ENCODE data around the gene MCUR1. TPM values are rescaled to one million over a fixed set of nuclear protein-coding genes. Genes with fewer than 3 reads are reported as not detected.
"Not testable (repeated sequence)": the region's sequence is repeated elsewhere in the genome, so short reads cannot be mapped to it uniquely, and the experiment has no call there.

The MCUR1 gene
- total RNA-seq, 1 donor from 2014 or later, result 16.3 TPM

DNA sequence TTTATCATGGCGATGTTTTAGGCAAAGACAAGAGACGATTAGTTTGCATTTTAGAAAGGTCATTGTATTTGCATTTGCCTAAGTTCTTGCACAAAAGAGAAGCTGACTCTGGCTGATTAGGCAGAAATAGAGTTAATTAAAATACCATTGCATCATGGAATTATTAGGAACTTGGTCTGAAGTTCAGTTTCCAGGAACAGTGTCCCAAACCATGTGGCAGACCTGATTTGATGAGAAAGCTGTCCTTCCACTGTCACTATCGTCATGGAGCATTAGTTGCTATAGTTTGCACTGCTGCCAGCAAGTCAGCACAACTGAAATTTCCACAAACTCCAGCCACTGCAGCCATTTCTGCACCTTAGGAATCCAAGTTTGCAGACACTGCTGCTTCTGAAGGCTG lies 24.3 kb upstream of the MCUR1 start:
- TF ChIP-seq, protein P1, sequence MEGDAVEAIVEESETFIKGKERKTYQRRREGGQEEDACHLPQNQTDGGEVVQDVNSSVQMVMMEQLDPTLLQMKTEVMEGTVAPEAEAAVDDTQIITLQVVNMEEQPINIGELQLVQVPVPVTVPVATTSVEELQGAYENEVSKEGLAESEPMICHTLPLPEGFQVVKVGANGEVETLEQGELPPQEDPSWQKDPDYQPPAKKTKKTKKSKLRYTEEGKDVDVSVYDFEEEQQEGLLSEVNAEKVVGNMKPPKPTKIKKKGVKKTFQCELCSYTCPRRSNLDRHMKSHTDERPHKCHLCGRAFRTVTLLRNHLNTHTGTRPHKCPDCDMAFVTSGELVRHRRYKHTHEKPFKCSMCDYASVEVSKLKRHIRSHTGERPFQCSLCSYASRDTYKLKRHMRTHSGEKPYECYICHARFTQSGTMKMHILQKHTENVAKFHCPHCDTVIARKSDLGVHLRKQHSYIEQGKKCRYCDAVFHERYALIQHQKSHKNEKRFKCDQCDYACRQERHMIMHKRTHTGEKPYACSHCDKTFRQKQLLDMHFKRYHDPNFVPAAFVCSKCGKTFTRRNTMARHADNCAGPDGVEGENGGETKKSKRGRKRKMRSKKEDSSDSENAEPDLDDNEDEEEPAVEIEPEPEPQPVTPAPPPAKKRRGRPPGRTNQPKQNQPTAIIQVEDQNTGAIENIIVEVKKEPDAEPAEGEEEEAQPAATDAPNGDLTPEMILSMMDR (conservative IDR thresholded peaks at IDR 0.05; ENCODE audit: low read depth, low read length), result no peak
- H3K4me3 ChIP-seq (ENCODE audit: low read depth, low read length), result no peak overlapping the region
- no peak for DNase-seq (ENCODE audit: low read depth)

DNA sequence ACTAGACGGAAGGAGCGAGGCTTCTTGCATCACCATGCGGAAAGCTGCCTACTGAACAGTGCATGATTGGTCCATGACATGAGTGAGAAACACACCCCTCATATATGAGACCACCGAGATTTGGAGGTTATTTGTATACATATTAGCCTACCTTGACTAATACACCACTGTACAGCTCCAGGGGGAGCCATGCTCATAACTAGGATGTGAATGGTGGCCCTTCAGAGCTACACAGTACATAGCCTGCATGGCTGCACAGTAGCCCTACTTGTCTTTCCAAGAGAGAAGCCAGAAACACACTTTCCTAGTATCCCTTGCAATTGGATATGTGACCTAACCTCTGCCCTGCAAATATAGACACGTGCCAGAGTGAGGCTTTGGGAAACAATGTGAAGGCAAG lies 21.8 kb upstream of the MCUR1 start:
- no peak for DNase-seq (ENCODE audit: low read depth)
- TF ChIP-seq, protein P1 (conservative IDR thresholded peaks at IDR 0.05; ENCODE audit: low read depth, low read length), result no peak
- no peak overlapping the region for H3K4me3 ChIP-seq (ENCODE audit: low read depth, low read length)

DNA sequence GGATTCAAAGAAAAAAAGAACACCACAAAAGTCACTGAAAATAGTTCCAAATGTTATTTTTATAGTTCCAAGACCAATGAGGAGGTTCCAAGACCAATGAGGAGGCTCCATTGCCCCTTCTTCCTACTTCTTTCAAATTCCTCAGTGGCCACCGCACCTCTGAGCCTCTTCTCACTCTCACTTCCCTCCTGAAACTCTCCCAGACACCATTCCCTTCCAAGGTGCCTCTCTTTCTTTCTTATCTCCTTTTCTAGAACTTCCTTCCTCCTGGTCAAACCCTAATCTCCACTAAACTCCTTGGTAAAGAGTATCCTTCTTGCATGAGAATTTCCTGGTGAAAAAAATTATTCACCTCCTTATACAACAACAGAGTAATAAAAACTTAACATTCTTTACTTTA lies 20.4 kb upstream of the MCUR1 start:
- H3K4me3 ChIP-seq (ENCODE audit: low read depth, low read length), result no peak overlapping the region
- no peak for DNase-seq (ENCODE audit: low read depth)
- TF ChIP-seq, protein P1 (conservative IDR thresholded peaks at IDR 0.05; ENCODE audit: low read depth, low read length), result no peak

DNA sequence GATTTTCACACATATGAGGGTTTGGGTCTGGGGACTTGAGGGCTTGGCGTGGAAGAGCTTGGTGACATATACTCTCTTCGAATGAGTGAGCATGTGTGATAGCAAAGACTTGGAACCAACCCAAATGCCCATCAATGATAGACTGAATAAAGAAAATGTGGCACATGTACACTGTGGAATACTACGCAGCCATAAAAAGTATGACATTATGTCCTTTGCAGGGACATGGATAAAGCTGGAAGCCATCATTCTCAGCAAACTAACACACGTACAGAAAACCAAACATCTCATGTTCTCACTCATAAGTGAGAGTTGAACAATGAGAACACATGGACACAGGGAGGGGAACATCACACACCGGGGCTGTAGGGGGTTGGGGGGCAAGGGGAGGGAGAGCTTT lies 19.7 kb upstream of the MCUR1 start:
- not testable (repeated sequence) for DNase-seq (ENCODE audit: low read depth); H3K4me3 ChIP-seq (ENCODE audit: low read depth, low read length)

DNA sequence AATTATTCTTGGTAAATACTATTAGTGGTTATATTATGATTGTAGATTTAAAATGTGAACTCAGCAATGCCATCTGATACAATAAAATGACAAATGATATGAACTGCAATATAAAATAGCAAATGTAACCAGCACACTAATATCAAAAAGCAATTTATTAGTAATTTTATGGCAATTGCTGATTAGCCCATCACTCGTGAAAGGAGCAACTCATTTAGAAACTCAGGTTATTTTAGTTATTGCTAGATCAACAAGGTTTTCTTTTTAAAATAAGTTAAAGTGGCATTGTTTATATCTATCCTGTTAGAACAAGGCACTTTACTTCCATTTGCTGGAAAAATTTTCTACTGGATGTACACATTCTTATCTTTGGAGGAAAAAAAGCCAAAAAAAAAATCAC lies 18.4 kb upstream of the MCUR1 start:
- DNase-seq (ENCODE audit: low read depth), result no peak
- H3K4me3 ChIP-seq (ENCODE audit: low read depth, low read length), result no peak overlapping the region
- TF ChIP-seq, protein P1 (conservative IDR thresholded peaks at IDR 0.05; ENCODE audit: low read depth, low read length), result no peak

DNA sequence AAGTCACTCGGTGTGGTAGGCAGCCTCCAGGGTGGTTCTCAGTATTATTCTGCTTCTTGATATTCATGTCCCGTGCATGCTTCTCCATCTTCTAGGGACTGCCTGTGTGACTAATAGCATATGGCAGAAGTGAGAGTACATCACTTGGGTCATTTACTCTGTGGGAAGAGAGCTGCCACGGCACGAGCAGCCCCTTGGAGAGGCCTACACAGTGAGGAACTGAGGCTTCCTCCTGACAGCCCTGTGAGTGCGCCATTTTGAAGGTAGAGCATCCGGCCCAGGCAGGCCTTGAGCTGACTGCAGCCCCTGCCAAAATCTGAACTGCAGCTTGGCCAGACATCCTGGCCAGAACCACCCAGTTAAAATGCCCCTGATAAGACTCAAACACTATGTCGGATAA lies 17.3 kb upstream of the MCUR1 start:
- DNase-seq (ENCODE audit: low read depth), result no peak
- H3K4me3 ChIP-seq (ENCODE audit: low read depth, low read length), result no peak overlapping the region
- TF ChIP-seq, protein P1 (conservative IDR thresholded peaks at IDR 0.05; ENCODE audit: low read depth, low read length), result no peak

DNA sequence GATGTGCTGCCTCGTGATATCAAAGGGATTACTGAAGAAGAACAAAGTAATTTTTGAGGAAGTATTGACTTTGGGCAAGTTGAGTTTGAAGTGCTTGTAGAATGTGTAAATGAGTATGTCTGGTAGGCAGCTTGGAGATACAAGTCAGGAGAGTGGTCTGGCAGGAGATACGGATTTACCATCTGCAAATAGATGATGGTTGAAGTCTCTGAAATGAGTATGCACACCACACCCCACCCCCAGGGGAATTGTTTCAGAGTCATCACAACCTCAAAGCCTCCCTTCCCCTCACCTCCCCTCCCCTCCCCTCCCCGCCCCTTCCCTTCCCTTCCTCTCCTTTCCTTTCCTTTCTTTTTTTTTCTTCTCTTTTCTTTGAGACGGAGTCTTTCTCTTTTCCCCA lies 16.4 kb upstream of the MCUR1 start:
- TF ChIP-seq, protein P1 (conservative IDR thresholded peaks at IDR 0.05; ENCODE audit: low read depth, low read length), result no peak
- no peak for DNase-seq (ENCODE audit: low read depth)
- H3K4me3 ChIP-seq (ENCODE audit: low read depth, low read length), result no peak overlapping the region

DNA sequence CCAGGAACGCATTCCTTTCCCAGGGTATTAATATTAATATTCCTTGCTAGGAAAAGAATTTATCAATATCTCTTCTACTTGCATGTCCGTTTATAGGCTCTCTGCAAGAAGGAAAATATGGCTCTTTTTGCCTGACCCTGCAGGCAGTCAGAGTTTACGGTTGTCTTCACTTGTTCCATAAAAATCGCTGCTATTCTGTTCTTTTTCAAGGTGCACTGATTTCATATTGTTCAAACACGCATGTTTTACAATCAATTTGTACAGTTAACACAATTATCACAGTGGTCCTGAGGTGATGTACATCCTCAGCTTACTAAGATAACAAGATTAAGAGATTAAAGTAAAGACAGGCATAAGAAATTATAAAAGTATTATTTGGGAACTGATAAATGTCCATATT lies 15.1 kb upstream of the MCUR1 start:
- DNase-seq (ENCODE audit: low read depth); H3K4me3 ChIP-seq (ENCODE audit: low read depth, low read length): not testable (repeated sequence)

DNA sequence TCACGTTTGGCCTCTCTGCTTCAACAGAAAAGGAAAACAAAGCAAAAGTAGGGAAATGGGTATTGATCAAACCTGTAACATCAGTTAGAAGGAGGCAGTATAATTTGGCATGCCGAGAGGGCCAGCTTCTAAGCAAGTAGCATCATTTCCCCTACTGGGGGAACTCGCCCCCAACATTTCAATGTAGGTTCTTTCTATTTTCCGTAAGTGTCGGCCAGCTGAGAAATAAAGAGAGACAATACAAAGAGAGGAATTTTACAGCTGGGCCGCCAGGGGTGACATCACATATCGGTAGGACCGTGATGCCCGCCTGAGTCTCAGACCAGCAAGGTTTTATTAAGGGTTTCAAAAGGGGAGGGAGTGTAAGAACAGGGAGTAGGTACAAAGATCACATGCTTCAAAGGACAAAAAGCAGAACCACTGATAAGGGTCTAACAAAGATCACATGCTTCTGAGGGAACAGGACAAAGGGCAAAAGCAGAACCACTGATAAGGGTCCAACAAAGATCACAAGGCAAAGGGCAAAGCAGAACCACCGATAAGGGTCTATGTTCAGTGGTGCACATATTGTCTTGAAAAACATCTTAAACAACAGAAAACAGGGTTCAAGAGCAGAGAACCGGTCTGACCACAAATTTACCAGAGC lies 14.4 kb upstream of the MCUR1 start:
- not testable (repeated sequence) for H3K4me3 ChIP-seq (ENCODE audit: low read depth, low read length); DNase-seq (ENCODE audit: low read depth)

Data from epithelial cell of proximal tubule (primary cell).